ENCODE data around the gene PAPPA2.

PAPPA2 gene

GRCh38 chr1:176815621-176816020, 352.6 kb downstream of the PAPPA2 start:
- no peak for DNase-seq

DNA sequence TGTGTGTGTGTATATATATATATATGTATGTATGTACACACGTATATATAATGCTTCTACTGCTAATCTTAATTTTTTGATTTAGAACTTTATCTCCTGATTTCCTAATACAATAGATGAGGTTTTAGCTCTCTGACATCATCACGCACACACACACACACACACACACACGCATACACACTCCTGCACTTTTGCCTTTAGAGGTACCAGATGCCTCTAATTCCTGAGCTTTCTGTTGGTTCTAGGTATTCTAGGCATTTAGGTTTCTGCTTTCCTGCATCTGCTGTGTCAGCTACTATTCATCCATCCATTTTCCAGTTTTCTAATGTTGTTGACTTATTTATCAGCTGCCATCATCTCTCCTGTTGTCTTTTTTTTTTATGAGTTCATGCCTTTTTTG, 353.3 kb downstream of the PAPPA2 start:
- DNase-seq = no peak

DNA sequence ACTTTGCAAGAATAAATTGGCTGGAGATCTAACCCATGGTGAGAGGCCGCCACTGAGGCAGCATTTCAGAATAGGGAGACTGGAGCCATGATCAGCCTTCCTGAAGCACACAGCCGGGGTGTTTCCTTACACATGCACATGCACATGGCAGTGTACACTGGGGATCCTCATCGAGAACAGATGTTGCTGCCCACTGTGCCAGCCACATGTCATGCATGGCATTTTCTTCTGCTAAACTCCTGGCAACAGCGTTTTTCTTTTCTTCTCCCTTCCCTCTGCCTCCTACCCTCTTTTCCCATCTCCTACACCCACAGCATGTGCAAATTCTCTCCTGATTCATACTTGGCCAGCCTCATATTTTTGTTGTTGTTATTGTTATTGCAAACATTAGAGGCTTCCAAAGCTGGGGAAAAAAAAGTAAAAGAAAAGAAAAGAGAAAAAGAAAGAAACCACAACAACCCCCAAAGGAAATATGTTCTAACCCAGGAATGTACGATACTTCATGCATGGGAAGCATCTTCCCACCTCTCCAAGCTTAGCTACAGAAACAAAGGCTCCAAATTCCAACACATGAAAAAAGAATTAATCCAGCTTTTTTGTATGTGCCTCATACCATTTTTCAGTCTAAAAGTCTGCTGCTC, 357.5 kb downstream of the PAPPA2 start:
- DNase-seq = no peak

DNA sequence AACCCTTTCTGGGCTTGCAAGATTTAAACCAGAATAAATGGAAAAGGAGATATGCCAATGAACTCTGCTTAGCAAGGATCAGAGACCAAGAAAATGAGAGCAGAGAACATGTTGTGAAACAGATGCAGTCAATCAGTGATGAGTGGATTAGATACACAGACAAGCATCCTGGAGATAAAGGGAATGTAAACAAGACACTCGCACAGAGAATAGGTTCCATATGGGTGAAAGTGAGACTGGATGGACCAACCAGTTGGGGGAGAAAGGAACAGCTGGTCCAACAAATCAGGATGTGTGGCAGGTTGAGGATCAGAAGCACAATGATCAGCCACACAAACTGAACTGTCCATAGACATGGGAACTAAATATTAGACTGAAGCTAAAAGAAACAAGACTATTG, 363.3 kb downstream of the PAPPA2 start:
- no peak for DNase-seq

DNA sequence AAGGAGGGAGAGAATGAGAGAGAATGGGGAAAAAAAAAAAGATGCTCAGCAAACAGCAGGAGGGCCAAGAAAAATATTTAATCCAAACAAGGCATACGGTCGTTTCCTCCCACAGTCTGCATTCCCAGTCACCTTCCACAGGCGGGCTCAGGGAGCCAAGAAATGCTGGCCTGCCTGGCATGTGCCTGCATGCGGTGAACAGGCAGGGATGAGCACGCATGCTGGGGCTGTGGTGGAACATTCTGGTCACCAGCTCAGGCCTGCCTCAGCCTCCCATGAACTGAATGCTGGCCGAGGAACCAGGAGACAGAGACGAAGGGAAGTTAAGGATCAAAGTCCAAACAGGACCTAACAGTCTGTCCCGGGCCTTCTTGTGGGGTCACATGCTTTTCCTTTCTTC, 366.3 kb downstream of the PAPPA2 start:
- DNase-seq = no peak

GRCh38 chr1:176831150-176831549, 368.2 kb downstream of the PAPPA2 start:
- DNase-seq = no peak

GRCh38 chr1:176837708-176838107, 374.7 kb downstream of the PAPPA2 start:
- no peak for DNase-seq

GRCh38 chr1:176838276-176838995, 375.5 kb downstream of the PAPPA2 start:
- DNase-seq = no peak

- DNase-seq = no peak
These were observed 376.2 kb downstream of the PAPPA2 start for GRCh38 chr1:176839216-176839615.

- DNase-seq = no peak
These were observed 378.3 kb downstream of the PAPPA2 start for GRCh38 chr1:176841238-176841637.

- DNase-seq = no peak
These were observed 380.6 kb downstream of the PAPPA2 start for GRCh38 chr1:176843352-176844297.

- no peak for DNase-seq
These were observed 384.1 kb downstream of the PAPPA2 start for GRCh38 chr1:176847052-176847451.

DNA sequence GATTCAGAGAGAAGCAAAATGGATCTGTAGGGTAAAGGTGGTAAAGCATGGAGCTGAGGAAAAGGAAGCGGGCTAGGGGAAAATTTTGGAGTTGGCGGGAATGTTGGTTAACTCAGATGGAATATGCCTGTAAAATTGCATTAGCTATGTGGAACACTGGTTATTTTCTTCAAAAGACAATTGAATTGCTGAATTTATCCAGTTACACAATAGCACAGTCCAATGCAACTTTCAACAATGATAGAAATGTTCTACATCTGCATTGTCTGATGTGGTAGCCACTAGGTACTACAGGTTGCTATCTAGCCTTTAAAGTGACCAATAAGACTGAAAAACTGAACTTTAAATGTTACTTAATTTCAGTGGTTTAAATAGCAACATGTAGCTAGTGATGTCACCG, 386.3 kb downstream of the PAPPA2 start:
- DNase-seq = no peak

- no peak for DNase-seq
These were observed 387.9 kb downstream of the PAPPA2 start for GRCh38 chr1:176850871-176851270.

DNA sequence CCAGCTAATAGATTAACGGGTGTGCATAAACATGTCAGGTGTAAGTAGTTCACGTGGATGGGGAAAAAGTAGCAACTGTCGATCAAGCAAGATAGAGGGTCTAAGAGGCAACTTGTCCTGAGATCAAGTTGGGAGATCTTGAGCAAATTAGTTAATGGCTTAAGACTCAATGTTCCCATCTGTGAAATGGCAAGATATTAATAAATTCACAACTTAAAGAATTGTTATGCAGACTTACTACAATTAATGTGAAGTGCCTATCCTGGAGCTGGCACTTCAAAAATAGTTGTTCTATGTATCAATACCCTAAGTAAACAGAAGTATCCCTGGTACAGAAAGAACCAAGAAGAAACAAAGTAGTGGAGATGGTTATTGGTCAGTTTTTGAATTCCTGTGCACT, 389.1 kb downstream of the PAPPA2 start:
- DNase-seq = no peak

DNA sequence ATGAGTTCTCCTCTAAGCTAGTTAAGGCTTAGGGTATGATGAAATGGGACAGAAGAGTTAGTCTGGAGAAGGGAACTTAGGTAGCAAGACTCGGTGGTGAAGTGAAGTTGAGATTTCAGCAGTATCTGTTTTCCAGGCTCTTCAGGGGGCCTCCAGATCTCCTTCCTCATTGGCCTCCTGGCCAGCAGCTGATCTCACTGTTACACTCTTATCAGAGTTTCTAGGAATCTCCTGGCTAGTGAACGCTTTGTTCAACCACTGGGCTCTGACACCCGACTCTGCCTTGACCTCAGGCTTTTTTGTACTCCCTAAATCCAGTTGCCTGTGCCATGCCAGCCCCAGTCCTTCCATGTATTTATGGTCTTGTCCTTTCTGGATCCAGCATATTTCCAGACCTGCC, 390.5 kb downstream of the PAPPA2 start:
- no peak for DNase-seq

DNA sequence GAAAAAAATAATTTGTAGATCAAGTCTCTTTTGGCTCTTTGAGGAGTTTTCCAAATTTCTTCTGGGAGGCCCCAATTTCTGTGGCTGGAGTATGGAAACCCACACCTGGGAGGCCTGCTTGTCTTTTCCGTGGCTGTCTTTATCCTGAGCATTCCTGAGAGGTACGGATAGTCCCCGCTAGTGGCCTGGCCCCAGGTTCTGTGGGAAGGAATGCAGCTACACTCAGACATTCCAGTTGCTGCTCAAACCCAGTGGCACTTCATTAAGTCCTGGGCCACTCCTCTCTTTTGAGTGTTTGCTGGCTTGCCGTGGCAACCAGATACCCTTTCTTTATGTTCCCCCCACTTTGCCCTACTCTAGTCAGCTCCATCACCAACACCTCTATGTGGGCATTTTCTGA, 391.1 kb downstream of the PAPPA2 start:
- no peak for DNase-seq

GRCh38 chr1:176854758-176855745, 392.1 kb downstream of the PAPPA2 start:
- no peak for DNase-seq

DNA sequence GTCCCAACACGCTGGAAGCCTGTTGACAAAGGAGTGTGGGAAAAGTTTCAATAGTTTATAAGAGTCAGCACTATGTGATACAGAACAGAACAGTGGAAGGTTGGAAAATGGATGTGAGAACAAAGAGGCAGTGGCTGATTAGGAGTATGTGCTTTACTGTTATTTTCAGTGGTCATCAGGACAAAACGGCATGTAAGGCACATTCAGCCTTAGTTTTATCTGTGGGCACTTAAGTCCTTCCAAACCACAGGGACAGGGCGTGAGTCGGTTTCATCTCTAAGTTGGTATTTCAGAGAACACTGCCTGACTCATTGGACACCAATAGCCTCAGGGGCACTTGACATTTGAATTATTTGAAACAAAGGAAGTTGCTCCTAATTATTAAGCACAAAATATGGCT, 394.7 kb downstream of the PAPPA2 start:
- DNase-seq = no peak

DNA sequence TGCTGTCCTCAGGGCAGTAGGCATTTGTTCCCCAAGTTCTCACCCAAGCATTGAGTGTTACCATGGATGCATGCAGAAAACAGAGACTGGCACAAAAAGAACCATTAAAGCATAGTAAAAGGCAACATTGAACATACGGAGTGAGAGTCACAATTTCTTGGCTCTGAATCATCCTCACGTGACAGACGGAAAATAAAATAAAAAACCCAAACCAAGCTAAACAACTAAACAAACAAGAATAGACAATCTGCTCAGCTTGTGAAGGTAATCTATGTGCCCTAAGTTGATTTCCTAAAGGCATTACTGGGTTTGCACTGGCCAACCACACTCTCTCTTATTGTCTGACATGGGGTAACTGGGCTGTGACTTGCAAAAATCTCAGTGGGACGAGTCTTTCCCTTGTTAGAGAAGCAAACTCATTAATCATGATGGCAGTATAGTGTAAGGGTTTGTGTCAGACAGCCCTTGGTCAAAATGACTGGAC, 395.5 kb downstream of the PAPPA2 start:
- DNase-seq = no peak

GRCh38 chr1:176863613-176864012, 400.6 kb downstream of the PAPPA2 start:
- no peak for DNase-seq

DNA sequence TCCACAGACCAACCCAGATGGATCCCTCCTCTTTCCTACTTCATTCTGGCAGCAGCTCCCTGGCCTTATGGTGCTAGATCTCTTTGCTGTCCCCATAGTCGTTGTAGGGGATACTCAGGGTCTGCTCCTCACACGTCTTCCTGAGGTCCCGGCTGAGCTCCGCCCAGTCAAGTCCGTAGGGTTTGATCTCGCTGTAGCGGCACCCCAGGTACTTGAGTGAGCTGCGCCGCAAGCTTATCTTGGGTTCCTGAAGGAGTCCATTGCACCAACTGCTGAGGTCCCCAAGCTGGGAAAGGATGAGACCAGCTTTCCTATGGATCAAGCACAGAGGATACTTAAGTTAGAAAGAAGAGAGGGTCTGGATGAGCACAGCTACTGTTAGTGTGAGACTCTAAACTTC, 401.2 kb downstream of the PAPPA2 start:
- no peak for DNase-seq

Measured in KG1 (cell line).